B cell (primary cell): ENCODE results near the gene EXOC3. TPM values are rescaled to one million over a fixed set of nuclear protein-coding genes. Genes with fewer than 3 reads are reported as not detected.

ENCODE experiments used
- ATAC-seq: fragments of 200-7000 bp; cut with Tn5 transposase; one replicate; pipeline ENCODE4 v1.10.0; 2021; ENCODE audit warnings: low read depth, mild to moderate bottlenecking, moderate number of reproducible peaks, moderate library complexity
- CTCF ChIA-PET: fragments of 350-600 bp; sonication (Branson Sonifier 250); formaldehyde crosslinking; loops from one replicate; lab custom pipeline; 2021; ENCODE audit warnings: antibody characterized with exemption, inconsistent platforms; lab: Charles Lee
- POLR2A ChIA-PET: fragments of 350-600 bp; sonication (Branson Sonifier 250); formaldehyde crosslinking; loops from one replicate; lab custom pipeline; 2021; ENCODE audit warnings: antibody characterized with exemption; lab: Charles Lee
- DNase-seq: peaks from one replicate; pipeline ENCODE4 v3.0.0; 2013
- H2AFZ ChIP-seq: 2 replicates; pipeline ENCODE4 v1.6.1; 2012; ENCODE audit warnings: mild to moderate bottlenecking, low read depth, low read length; ENCODE audit not compliant: insufficient read depth, poor library complexity, severe bottlenecking
- H3K27ac ChIP-seq, 2 donors: 1 replicate in 1 of 2; 2 replicates in 1 of 2; pipeline ENCODE4 v1.5.1; 2012 to 2013; ENCODE audit warnings: low read length in 2 of 2, mild to moderate bottlenecking in 2 of 2, moderate library complexity in 1 of 2
- H3K27me3 ChIP-seq, 4 experiments: fragments of 200-600 bp in 1 of 4; sonication (generic) in 1 of 4; replicated peaks in 1 of 4; 1 replicate in 2 of 4; 2 replicates in 2 of 4; pipeline versions ENCODE4 v1.6.1 to v1.7.0; 2013 to 2016; ENCODE audit warnings: low read length in 3 of 4, mild to moderate bottlenecking in 2 of 4, mixed read lengths in 1 of 4, moderate library complexity in 1 of 4; ENCODE audit not compliant: insufficient read depth in 4 of 4, control insufficient read depth in 3 of 4; ENCODE audit errors: control extremely low read depth in 1 of 4
- H3K36me3 ChIP-seq, 2 experiments: replicated peaks in 1 of 2; 1 replicate in 1 of 2; 2 replicates in 1 of 2; pipeline versions ENCODE4 v1.6.1 to v1.7.1; 2013; ENCODE audit warnings: low read length in 1 of 2; ENCODE audit not compliant: insufficient read depth in 2 of 2, control insufficient read depth in 1 of 2; ENCODE audit errors: control extremely low read depth in 1 of 2, extremely low read depth in 1 of 2
- H3K4me1 ChIP-seq, 2 donors: fragments of 200-600 bp in 1 of 2; sonication (generic) in 1 of 2; 1 replicate in 1 of 2; 2 replicates in 1 of 2; pipeline versions ENCODE4 v1.5.1 to v1.6.1; 2013 to 2017; ENCODE audit warnings: low read length in 2 of 2; ENCODE audit not compliant: control insufficient read depth in 2 of 2, insufficient read depth in 2 of 2
- H3K4me2 ChIP-seq: replicated peaks from 2 replicates; pipeline ENCODE3; 2012; ENCODE audit warnings: mild to moderate bottlenecking, low read depth, low read length; ENCODE audit not compliant: poor library complexity, severe bottlenecking
- H3K4me3 ChIP-seq, 5 experiments: fragments of 200-600 bp in 1 of 5; sonication (generic) in 1 of 5; 1 replicate in 3 of 5; 2 replicates in 2 of 5; pipeline versions ENCODE4 v1.5.1 to v1.7.0; 2011 to 2016; ENCODE audit warnings: low read length in 4 of 5, mild to moderate bottlenecking in 4 of 5, low read depth in 2 of 5, control low read depth in 1 of 5, moderate library complexity in 1 of 5; ENCODE audit not compliant: insufficient read depth in 1 of 5; ENCODE audit errors: control extremely low read depth in 1 of 5, extremely low read depth in 1 of 5
- H3K79me2 ChIP-seq: fragments of 200-600 bp; sonication (generic); one replicate; pipeline ENCODE4 v1.6.0; 2016; ENCODE audit warnings: low read length; ENCODE audit not compliant: control insufficient read depth, insufficient read depth
- H3K9ac ChIP-seq: fragments of 200-600 bp; sonication (generic); 2 replicates; pipeline ENCODE4 v1.6.1; 2017; ENCODE audit warnings: mild to moderate bottlenecking, low read length, moderate library complexity
- H3K9me3 ChIP-seq, 3 donors: one replicate each; pipeline versions ENCODE4 v1.6.1 to v1.7.1; 2013; ENCODE audit warnings: low read length in 2 of 3; ENCODE audit not compliant: control insufficient read depth in 2 of 3, insufficient read depth in 1 of 3; ENCODE audit errors: control extremely low read depth in 1 of 3
- H4K20me1 ChIP-seq: 2 replicates; pipeline ENCODE4 v1.6.0; 2012; ENCODE audit warnings: mild to moderate bottlenecking, low read length; ENCODE audit not compliant: insufficient read depth, control insufficient read depth, poor library complexity, severe bottlenecking
- H3K27ac Mint-ChIP-seq: one replicate; pipeline ENCODE4 v1.8.0; 2021; ENCODE audit warnings: mixed read lengths
- H3K27me3 Mint-ChIP-seq: one replicate; pipeline ENCODE4 v1.8.0; 2021; ENCODE audit warnings: mixed read lengths
- H3K4me1 Mint-ChIP-seq: one replicate; pipeline ENCODE4 v1.8.0; 2021; ENCODE audit warnings: mixed read lengths
- H3K4me3 Mint-ChIP-seq: one replicate; pipeline ENCODE4 v1.8.0; 2021; ENCODE audit warnings: mixed read lengths
- H3K9me3 Mint-ChIP-seq: one replicate; pipeline ENCODE4 v1.8.0; 2022; ENCODE audit warnings: mixed read lengths; ENCODE audit not compliant: insufficient read depth
- CTCF ChIP-seq: fragments of 200-600 bp; IDR thresholded peaks from one replicate; pipeline ENCODE4 v1.8.0; 2022; ENCODE audit warnings: antibody characterized with exemption, mild to moderate bottlenecking
- EZH2 ChIP-seq: IDR thresholded peaks from 2 replicates; pipeline ENCODE4 v1.6.1; 2012; ENCODE audit warnings: borderline replicate concordance, low read depth, mild to moderate bottlenecking, moderate library complexity, low read length; ENCODE audit not compliant: insufficient read depth, poor library complexity, severe bottlenecking
- WGBS: methylation state at CpG from one replicate; pipeline ENCODE4 v1.1.5; 2013; ENCODE audit warnings: missing lambda C conversion rate; ENCODE audit not compliant: insufficient coverage; 5-methylcytosine and 5-hydroxymethylcytosine counted together
- intact Hi-C: fragments of 100-400 bp; cut with micrococcal nuclease; formaldehyde crosslinking; loops from one replicate; pipeline ENCODE4 v1.10.0; 2022
- polyA plus RNA-seq: library from polyadenylated mRNA; depleted of rRNA; stranded (reverse); fragments of >200 nt; gene quantifications from 2 replicates; pipeline ENCODE4 v1.2.3, GENCODE V29; 2012
- total RNA-seq, 2 donors: library from RNA; stranded (reverse); fragments of 120-200 nt in 1 of 2; gene quantifications; 1 replicate in 1 of 2; 2 replicates in 1 of 2; pipeline versions ENCODE4 v1.2.3 to v1.2.4, GENCODE V29; 2013 to 2022

The EXOC3 gene
- total and polyA plus RNA-seq, 2 donors (not counting 1 experiment from before 2014, with no cell fraction given), result 44.0 to 97.1 TPM

- TF ChIP-seq CTCF (no peak), EZH2 (no peak)
- Histone ChIP-seq H2AFZ (no peak overlapping the region), H3K9ac (no peak overlapping the region), H3K27me3 (no peaks in the 10 kb centered on the region), H3K4me2 (peak overlapping the region; percentile 88), H3K36me3 (peaks cover 8 to 29% of the 10 kb centered on the region in 2 experiments), H3K27ac (no peak overlapping the region), H3K4me3 (no peak overlapping the region), H4K20me1 (peaks cover 38% of the 10 kb centered on the region), H3K79me2 (peaks cover 50% of the 10 kb centered on the region), H3K9me3 (peaks cover 0 to 7% (median 0%) of the 10 kb centered on the region in 3 donors), H3K4me1 (peaks cover 6 to 19% of the 10 kb centered on the region in 2 donors)
- POLR2A ChIA-PET, result interaction anchor here (0.9 kb wide), 1 partner anchor 17 kb away, joined by 8 read pairs; no protein-coding TSS in a partner anchor
- peak overlapping the region; percentile 90 for H3K27ac Mint-ChIP-seq
- intact Hi-C loops, result loop anchor here (10.0 kb wide), 1 partner anchor 171 kb away; the partner anchor contains the start of gene CEP72
- ATAC-seq (no peak), DNase-seq (no peak)
- 88% methylated on average over 4 of the region's 8 CpGs for WGBS
- peak overlapping the region; percentile 96 for H3K4me3 Mint-ChIP-seq
- peaks cover 32% of the 10 kb centered on the region for H3K4me1 Mint-ChIP-seq
- H3K9me3 Mint-ChIP-seq, result no peaks in the 10 kb centered on the region
- no peaks in the 10 kb centered on the region for H3K27me3 Mint-ChIP-seq
- CTCF ChIA-PET, result interaction anchor here (2.7 to 3.7 kb wide), 2 partner anchors 13 to 128 kb away, joined by 8 to 19 read pairs; no protein-coding TSS in a partner anchor
Measured at GRCh38 chr5:444226-444625, 1.2 kb downstream of the EXOC3 start.

GRCh38 chr5:445591-445990, 2.6 kb downstream of the EXOC3 start:
- POLR2A ChIA-PET, result interaction anchor here (0.6 kb wide), 1 partner anchor 128 kb away, joined by 3 read pairs; no protein-coding TSS in a partner anchor
- Histone ChIP-seq H4K20me1 (peaks cover 38% of the 10 kb centered on the region), H3K4me1 (peaks cover 6 to 19% of the 10 kb centered on the region in 2 donors), H3K79me2 (peaks cover 50% of the 10 kb centered on the region), H3K9me3 (peaks cover 0 to 7% (median 0%) of the 10 kb centered on the region in 3 donors), H3K4me3 (no peak overlapping the region), H3K4me2 (no peak overlapping the region), H3K9ac (no peak overlapping the region), H3K27me3 (no peaks in the 10 kb centered on the region), H2AFZ (no peak overlapping the region), H3K36me3 (peaks cover 15 to 39% of the 10 kb centered on the region in 2 experiments), H3K27ac (no peak overlapping the region)
- ATAC-seq (no peak), DNase-seq (no peak)
- Mint-ChIP-seq H3K9me3 (no peaks in the 10 kb centered on the region), H3K4me3 (peak overlapping the region; percentile 19), H3K27me3 (no peaks in the 10 kb centered on the region), H3K27ac (no peak overlapping the region), H3K4me1 (peaks cover 32% of the 10 kb centered on the region)
- CTCF ChIA-PET, result interaction anchor here (1.1 to 3.7 kb wide), 8 partner anchors 11 to 458 kb away, joined by 4 to 28 read pairs (median 8); no protein-coding TSS in a partner anchor
- intact Hi-C loops, result loop anchor here (10.0 kb wide), 1 partner anchor 169 kb away; the partner anchor contains the start of gene CEP72
- 94% methylated on average over 8 of the region's 10 CpGs for WGBS
- TF ChIP-seq EZH2 (no peak), CTCF (no peak)
